ENCODE data around the gene OR13A1. TPM values are rescaled to one million over a fixed set of nuclear protein-coding genes. Genes with fewer than 3 reads are reported as not detected.
"Not testable (repeated sequence)": the region's sequence is repeated elsewhere in the genome, so short reads cannot be mapped to it uniquely, and the experiment has no call there.

The OR13A1 gene
- total RNA-seq, 2 experiments from 2014 or later: not detected

- H3K36me3 Mint-ChIP-seq; DNase-seq; CTCF ChIA-PET; H3K27ac Mint-ChIP-seq; ATAC-seq; H3K4me1 Mint-ChIP-seq; H3K9me3 Mint-ChIP-seq (ENCODE audit: low read depth); H3K4me3 Mint-ChIP-seq: not testable (repeated sequence)
- peaks cover 69% of the 10 kb centered on the region for H3K27me3 Mint-ChIP-seq
These were observed 47.6 kb downstream of the OR13A1 start for GRCh38 chr10:45267777-45268176.

DNA sequence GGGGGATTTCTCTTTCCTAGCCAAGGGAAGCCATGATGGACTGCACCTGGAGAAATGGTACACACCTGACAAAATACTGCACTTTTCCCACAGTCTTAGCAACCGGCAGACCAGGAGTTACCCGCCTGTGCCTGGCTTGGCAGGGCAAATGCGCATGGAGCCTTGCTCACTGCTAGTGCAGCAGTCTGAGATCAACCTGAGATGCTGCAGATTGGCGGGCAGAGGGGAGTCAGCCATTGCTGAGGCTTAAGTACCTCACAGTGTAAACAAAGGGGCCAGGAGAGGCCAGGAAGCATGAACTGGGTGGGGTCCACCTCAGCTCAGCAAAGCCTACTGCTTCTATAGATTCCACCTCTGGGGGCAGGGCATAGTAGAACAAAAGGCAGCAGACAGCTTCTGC lies 49.4 kb downstream of the OR13A1 start:
- ATAC-seq: no peak
- Mint-ChIP-seq H3K4me3 (no peak overlapping the region), H3K9me3 (ENCODE audit: low read depth) (no peaks in the 10 kb centered on the region), H3K27me3 (peaks cover 71% of the 10 kb centered on the region), H3K27ac (no peak overlapping the region), H3K4me1 (no peaks in the 10 kb centered on the region), H3K36me3 (no peaks in the 10 kb centered on the region)
- no peak for DNase-seq
- CTCF ChIA-PET: interaction anchor here (1.2 kb wide), 1 partner anchor 16 kb away, joined by 3 read pairs; no protein-coding TSS in a partner anchor

GRCh38 chr10:45261946-45262345 lies 53.5 kb downstream of the OR13A1 start:
- Mint-ChIP-seq H3K27me3 (peaks cover 37% of the 10 kb centered on the region), H3K4me3 (no peak overlapping the region), H3K27ac (no peak overlapping the region), H3K36me3 (no peaks in the 10 kb centered on the region), H3K9me3 (ENCODE audit: low read depth) (no peaks in the 10 kb centered on the region), H3K4me1 (no peaks in the 10 kb centered on the region)
- DNase-seq (no peak), ATAC-seq (no peak)
- CTCF ChIA-PET: no interaction called here

- peaks cover 30% of the 10 kb centered on the region for H3K27me3 Mint-ChIP-seq
- CTCF ChIA-PET: no interaction called here
- no peak for ATAC-seq
- no peaks in the 10 kb centered on the region for H3K36me3 Mint-ChIP-seq
- no peaks in the 10 kb centered on the region for H3K9me3 Mint-ChIP-seq (ENCODE audit: low read depth)
- no peaks in the 10 kb centered on the region for H3K4me1 Mint-ChIP-seq
- DNase-seq: no peak
- no peak overlapping the region for H3K27ac Mint-ChIP-seq
- no peak overlapping the region for H3K4me3 Mint-ChIP-seq
These were observed 54.1 kb downstream of the OR13A1 start for GRCh38 chr10:45261243-45261775.

DNA sequence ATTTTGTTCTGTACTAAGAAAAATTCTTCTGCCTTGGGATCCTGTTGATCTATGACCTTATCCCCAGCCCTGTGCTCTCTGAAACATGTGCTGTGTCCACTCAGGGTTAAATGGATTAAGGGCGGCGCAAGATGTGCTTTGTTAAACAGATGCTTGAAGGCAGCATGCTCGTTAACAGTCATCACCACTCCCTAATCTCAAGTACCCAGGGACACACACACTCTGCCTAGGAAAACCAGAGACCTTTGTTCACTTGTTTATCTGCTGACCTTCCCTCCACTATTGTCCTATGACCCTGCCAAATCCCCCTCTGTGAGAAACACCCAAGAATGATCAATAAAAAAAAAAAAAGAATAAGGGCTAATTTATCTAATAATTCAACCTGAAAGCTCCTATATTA lies 54.8 kb downstream of the OR13A1 start:
- H3K36me3 Mint-ChIP-seq: not testable (repeated sequence)

GRCh38 chr10:45259786-45260495 lies 55.5 kb downstream of the OR13A1 start:
- H3K4me3 Mint-ChIP-seq; H3K4me1 Mint-ChIP-seq; ATAC-seq; DNase-seq; H3K9me3 Mint-ChIP-seq (ENCODE audit: low read depth); H3K36me3 Mint-ChIP-seq; H3K27ac Mint-ChIP-seq; CTCF ChIA-PET: not testable (repeated sequence)
- H3K27me3 Mint-ChIP-seq: peaks cover 24% of the 10 kb centered on the region

More for the DNA sequence above, 54.8 kb downstream of the OR13A1 start:
- H3K9me3 Mint-ChIP-seq (ENCODE audit: low read depth); H3K4me1 Mint-ChIP-seq; ATAC-seq; CTCF ChIA-PET; DNase-seq; H3K4me3 Mint-ChIP-seq; H3K27ac Mint-ChIP-seq: not testable (repeated sequence)
- H3K27me3 Mint-ChIP-seq: peaks cover 27% of the 10 kb centered on the region

- CTCF ChIA-PET: no interaction called here
- Mint-ChIP-seq H3K27ac (no peak overlapping the region), H3K36me3 (no peaks in the 10 kb centered on the region), H3K27me3 (peaks cover 12% of the 10 kb centered on the region), H3K4me1 (peaks cover 5% of the 10 kb centered on the region), H3K9me3 (ENCODE audit: low read depth) (no peaks in the 10 kb centered on the region), H3K4me3 (no peak overlapping the region)
- ATAC-seq (no peak), DNase-seq (no peak)
These were observed 57.8 kb downstream of the OR13A1 start for GRCh38 chr10:45257600-45257999.

DNA sequence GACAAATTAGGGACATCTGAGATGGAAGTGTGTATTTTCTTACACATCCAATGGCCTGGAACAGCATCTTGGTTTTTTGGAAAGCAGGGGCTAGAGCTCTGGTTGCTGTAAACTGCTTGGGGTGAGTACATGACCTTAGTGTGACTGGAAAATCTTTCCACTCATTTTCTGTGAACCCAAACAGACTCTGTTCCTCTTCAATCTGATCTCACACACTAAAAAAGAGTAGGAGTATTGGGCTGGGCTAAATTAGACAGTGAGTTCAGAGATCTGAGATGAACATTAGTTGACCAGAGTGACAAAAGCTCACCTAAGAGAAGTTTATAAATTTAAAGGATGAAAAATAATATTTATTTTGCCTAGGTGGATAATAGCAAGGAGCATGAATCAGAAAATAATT lies 59.2 kb downstream of the OR13A1 start:
- Mint-ChIP-seq H3K4me1 (peaks cover 5% of the 10 kb centered on the region), H3K27ac (no peak overlapping the region), H3K27me3 (peaks cover under 1% of the 10 kb centered on the region), H3K36me3 (no peaks in the 10 kb centered on the region), H3K9me3 (ENCODE audit: low read depth) (no peaks in the 10 kb centered on the region), H3K4me3 (no peak overlapping the region)
- ATAC-seq (no peak), DNase-seq (no peak)
- CTCF ChIA-PET: no interaction called here

- no peaks in the 10 kb centered on the region for H3K36me3 Mint-ChIP-seq
- no peak overlapping the region for H3K4me3 Mint-ChIP-seq
- no peaks in the 10 kb centered on the region for H3K9me3 Mint-ChIP-seq (ENCODE audit: low read depth)
- CTCF ChIA-PET: no interaction called here
- H3K27me3 Mint-ChIP-seq: no peaks in the 10 kb centered on the region
- no peak overlapping the region for H3K27ac Mint-ChIP-seq
- H3K4me1 Mint-ChIP-seq: peaks cover 9% of the 10 kb centered on the region
- ATAC-seq (no peak), DNase-seq (no peak)
These were observed 59.7 kb downstream of the OR13A1 start for GRCh38 chr10:45255706-45256105.

DNA sequence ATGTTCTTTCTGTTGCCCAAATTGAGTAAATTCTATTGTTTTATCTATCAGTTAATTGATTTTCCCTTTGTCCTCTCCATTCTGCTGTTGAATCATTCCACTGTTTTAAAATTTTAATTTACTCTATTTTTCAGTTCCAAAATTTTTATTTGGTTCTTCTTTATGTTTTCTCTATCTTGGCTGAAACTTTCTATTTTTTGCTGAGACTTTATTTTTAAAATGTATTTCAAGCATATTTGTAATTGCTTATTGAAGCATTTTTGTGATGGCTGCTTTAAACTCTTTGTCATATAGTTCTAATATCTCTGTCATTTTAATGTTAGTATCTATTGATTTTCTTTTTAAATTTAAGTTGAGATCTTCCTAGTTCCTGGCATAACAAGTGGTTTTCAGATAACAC lies 60.5 kb downstream of the OR13A1 start:
- Mint-ChIP-seq H3K9me3 (ENCODE audit: low read depth) (no peaks in the 10 kb centered on the region), H3K36me3 (no peaks in the 10 kb centered on the region), H3K4me3 (no peak overlapping the region), H3K4me1 (peaks cover 17% of the 10 kb centered on the region), H3K27ac (no peak overlapping the region), H3K27me3 (no peaks in the 10 kb centered on the region)
- DNase-seq (no peak), ATAC-seq (no peak)
- CTCF ChIA-PET: no interaction called here

DNA sequence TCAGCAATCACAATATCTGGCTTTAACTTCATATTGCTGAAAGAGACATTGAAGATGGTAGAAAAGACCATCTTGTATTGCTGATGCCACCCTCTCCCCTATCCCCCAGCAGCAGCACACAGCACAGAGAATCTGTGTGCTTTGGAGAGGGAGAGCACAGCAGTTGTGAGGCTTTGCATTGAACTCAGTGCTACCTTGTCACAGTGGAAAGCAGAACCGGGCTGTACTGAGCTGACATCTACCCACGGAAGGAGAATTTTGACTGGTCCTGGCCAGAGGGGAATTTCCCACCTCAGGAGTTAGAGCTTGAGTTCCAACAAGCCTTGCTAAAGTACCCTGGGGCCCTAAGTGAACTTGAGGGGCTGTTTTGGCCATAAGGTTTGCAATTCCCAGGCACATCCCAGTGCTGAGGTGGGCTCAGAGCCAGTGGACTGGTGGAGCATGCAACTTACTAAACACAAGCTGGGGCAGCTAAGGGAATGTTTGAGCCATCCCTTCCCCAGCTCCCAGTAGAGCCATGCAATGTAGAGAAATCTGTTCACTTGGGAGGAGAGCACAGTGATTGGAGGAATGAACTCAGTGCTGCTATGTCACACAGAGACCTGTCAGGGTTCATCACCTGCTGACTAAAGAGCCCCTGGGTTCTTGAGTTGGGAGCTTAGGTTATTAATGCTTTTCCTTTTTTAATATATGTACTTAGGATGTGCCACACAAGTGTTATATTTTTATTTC lies 62.1 kb downstream of the OR13A1 start:
- no peaks in the 10 kb centered on the region for H3K36me3 Mint-ChIP-seq
- H3K4me3 Mint-ChIP-seq: no peak overlapping the region
- no peak overlapping the region for H3K27ac Mint-ChIP-seq
- DNase-seq (no peak), ATAC-seq (peak; percentile 53)
- no peaks in the 10 kb centered on the region for H3K9me3 Mint-ChIP-seq (ENCODE audit: low read depth)
- H3K4me1 Mint-ChIP-seq: peaks cover 18% of the 10 kb centered on the region
- H3K27me3 Mint-ChIP-seq: peaks cover 7% of the 10 kb centered on the region
- CTCF ChIA-PET: interaction anchor here (1.0 to 2.5 kb wide), 4 partner anchors 19 to 419 kb away, joined by 3 to 6 read pairs (median 5); partner anchors contain the start of gene ZFAND4

All from activated CD8-positive, alpha-beta memory T cell treated with anti-CD3 and anti-CD28 coated beads, Interleukin-2, amount 10 ng/mL, durations not matched to agents 7 days and 5 days (primary cell).